Muscle of leg (tissue), 11 donors: ENCODE results near the gene SH2D7. TPM values are rescaled to one million over a fixed set of nuclear protein-coding genes. Genes with fewer than 3 reads are reported as not detected.

ENCODE experiments used
- DNase-seq: peaks from one replicate; pipeline ENCODE4 v3.0.0; 2013
- H3K27ac ChIP-seq: one replicate; pipeline ENCODE4 v1.5.1; 2013; ENCODE audit warnings: mild to moderate bottlenecking, low read length, control low read depth
- H3K27me3 ChIP-seq: one replicate; pipeline ENCODE4 v1.6.1; 2013; ENCODE audit warnings: low read length; ENCODE audit not compliant: control insufficient read depth, insufficient read depth
- H3K36me3 ChIP-seq: one replicate; pipeline ENCODE4 v1.6.1; 2013; ENCODE audit warnings: low read length; ENCODE audit not compliant: control insufficient read depth, insufficient read depth
- H3K4me1 ChIP-seq: one replicate; pipeline ENCODE4 v1.6.1; 2013; ENCODE audit warnings: low read length; ENCODE audit not compliant: control insufficient read depth, insufficient read depth
- H3K4me3 ChIP-seq: one replicate; pipeline ENCODE4 v1.5.1; 2013; ENCODE audit warnings: low read length, control low read depth
- H3K9me3 ChIP-seq: replicated peaks from 2 replicates; pipeline ENCODE4 v1.6.1; 2013; ENCODE audit warnings: low read depth, low read length; ENCODE audit not compliant: control insufficient read depth
- WGBS: methylation state at CpG from one replicate; pipeline ENCODE4 v1.1.5; 2013; ENCODE audit warnings: missing lambda C conversion rate; ENCODE audit not compliant: insufficient coverage; 5-methylcytosine and 5-hydroxymethylcytosine counted together
- polyA plus RNA-seq, 8 donors: library from polyadenylated mRNA; unstranded; fragments of 120-200 nt; gene quantifications; one replicate each; pipeline versions ENCODE4 v1.2.1 to v1.2.3, GENCODE V29; 2013; ENCODE audit warnings: inconsistent platforms in 1 of 8, low replicate concordance in 1 of 8; ENCODE audit not compliant: insufficient read length in 8 of 8, insufficient read depth in 1 of 8
- total RNA-seq: library from RNA; stranded (reverse); fragments of 120-200 nt; gene quantifications from one replicate; pipeline ENCODE4 v1.2.4, GENCODE V29; 2013

Gene SH2D7
- total and polyA plus RNA-seq, 9 donors, result 0.06 to 0.36 (median 0.13) TPM; not detected in 1

GRCh38 chr15:78069462-78070029 is 22.8 kb upstream of the SH2D7 start:
- H3K4me3 ChIP-seq, result no peak overlapping the region

GRCh38 chr15:78070049-78070700 is 22.2 kb upstream of the SH2D7 start:
- Histone ChIP-seq H3K27ac (peak overlapping the region; percentile 38), H3K9me3 (no peaks in the 10 kb centered on the region), H3K36me3 (peaks cover 2% of the 10 kb centered on the region), H3K4me1 (peaks cover 58% of the 10 kb centered on the region), H3K4me3 (no peak overlapping the region), H3K27me3 (no peaks in the 10 kb centered on the region)
- 71% methylated on average over 2 of the region's 4 CpGs for WGBS
- no peak for DNase-seq

More at GRCh38 chr15:78069462-78070029, 22.8 kb upstream of the SH2D7 start:
- peaks cover 62% of the 10 kb centered on the region for H3K4me1 ChIP-seq
- WGBS, result no CpG with 5 or more reads among the region's 5 CpGs
- peaks cover 2% of the 10 kb centered on the region for H3K36me3 ChIP-seq
- H3K27ac ChIP-seq, result peak overlapping the region; percentile 83
- no peak for DNase-seq
- H3K27me3 ChIP-seq, result no peaks in the 10 kb centered on the region
- no peaks in the 10 kb centered on the region for H3K9me3 ChIP-seq

GRCh38 chr15:78071383-78071782 is 21.0 kb upstream of the SH2D7 start:
- no peak for DNase-seq
- Histone ChIP-seq H3K27ac (no peak overlapping the region), H3K4me3 (no peak overlapping the region), H3K36me3 (peaks cover 2% of the 10 kb centered on the region), H3K4me1 (peaks cover 58% of the 10 kb centered on the region), H3K27me3 (no peaks in the 10 kb centered on the region), H3K9me3 (no peaks in the 10 kb centered on the region)
- 57% methylated on average over 1 of the region's 2 CpGs for WGBS

GRCh38 chr15:78072080-78072892 is 20.1 kb upstream of the SH2D7 start:
- 22% methylated on average over 4 of the region's 9 CpGs for WGBS
- H3K4me1 ChIP-seq, result peaks cover 54% of the 10 kb centered on the region
- H3K27ac ChIP-seq, result peak overlapping the region; percentile 85
- peak; percentile 87 for DNase-seq
- no peaks in the 10 kb centered on the region for H3K27me3 ChIP-seq
- H3K36me3 ChIP-seq, result peaks cover 2% of the 10 kb centered on the region
- no peak overlapping the region for H3K4me3 ChIP-seq
- H3K9me3 ChIP-seq, result no peaks in the 10 kb centered on the region

- H3K27me3 ChIP-seq, result no peaks in the 10 kb centered on the region
- H3K9me3 ChIP-seq, result no peaks in the 10 kb centered on the region
- DNase-seq, result peak; percentile 78
- peak overlapping the region; percentile 85 for H3K27ac ChIP-seq
- no peak overlapping the region for H3K4me3 ChIP-seq
- peaks cover 2% of the 10 kb centered on the region for H3K36me3 ChIP-seq
- WGBS, result 92% methylated on average over 4 of the region's 5 CpGs
- H3K4me1 ChIP-seq, result peaks cover 49% of the 10 kb centered on the region
These were observed 19.1 kb upstream of the SH2D7 start for GRCh38 chr15:78073046-78073787.

- WGBS, result 20% methylated on average over 1 of the region's 7 CpGs
- peaks cover 26% of the 10 kb centered on the region for H3K4me1 ChIP-seq
- DNase-seq, result peak; percentile 94
These were observed 16.7 kb upstream of the SH2D7 start for GRCh38 chr15:78075490-78076230.

GRCh38 chr15:78076231-78077052 is 15.9 kb upstream of the SH2D7 start:
- DNase-seq, result peak; percentile 59
- Histone ChIP-seq H3K4me1 (peaks cover 25% of the 10 kb centered on the region), H3K36me3 (peaks cover 1% of the 10 kb centered on the region)

More at GRCh38 chr15:78075490-78076230, 16.7 kb upstream of the SH2D7 start:
- Histone ChIP-seq H3K9me3 (no peaks in the 10 kb centered on the region), H3K27ac (peak overlapping the region; percentile 83), H3K36me3 (peaks cover 2% of the 10 kb centered on the region), H3K4me3 (peak overlapping the region; percentile 74), H3K27me3 (no peaks in the 10 kb centered on the region)

GRCh38 chr15:78077053-78077870 is 15.1 kb upstream of the SH2D7 start, which contains the start of gene TBC1D2B:
TBC1D2B (minus strand) TSS chr15:78077711; CDS start chr15:78077652, 59 bp downstream.
- peak; percentile 75 for DNase-seq
- H3K9me3 ChIP-seq, result no peaks in the 10 kb centered on the region

More at GRCh38 chr15:78076231-78077052, 15.9 kb upstream of the SH2D7 start:
- Histone ChIP-seq H3K27ac (peak overlapping the region; percentile 83), H3K9me3 (no peaks in the 10 kb centered on the region), H3K4me3 (peak overlapping the region; percentile 74), H3K27me3 (no peaks in the 10 kb centered on the region)
- WGBS, result 6% methylated on average over 9 of the region's 17 CpGs

More at GRCh38 chr15:78077053-78077870, 15.1 kb upstream of the SH2D7 start, which contains the start of gene TBC1D2B:
- Histone ChIP-seq H3K27ac (peak within 1 kb of the TSS; percentile 83), H3K27me3 (no peaks in the 10 kb centered on the region), H3K4me3 (peak within 1 kb of the TSS; percentile 74), H3K36me3 (no peaks in the 10 kb centered on the region), H3K4me1 (peaks cover 24% of the 10 kb centered on the region)
- WGBS, result under 1% methylated on average over 95 of the region's 104 CpGs
